Thyroid gland (tissue), 4 donors: ENCODE measurements around the gene CDH4. TPM values are rescaled to one million over a fixed set of nuclear protein-coding genes. Genes with fewer than 3 reads are reported as not detected.

Source experiments
- DNase-seq, 2 donors: peaks; one replicate each; pipeline ENCODE4 v3.0.0-alpha.2; 2019
- H3K27ac ChIP-seq, 3 donors: fragments of 200-600 bp; sonication (generic); 1 replicate in 2 of 3; 2 replicates in 1 of 3; pipeline ENCODE4 v1.5.1; 2016 to 2019; ENCODE audit warnings: mild to moderate bottlenecking in 1 of 3, moderate library complexity in 1 of 3
- H3K27me3 ChIP-seq: fragments of 200-600 bp; sonication (generic); one replicate; pipeline ENCODE4 v1.5.1; 2019
- H3K36me3 ChIP-seq, 2 donors: fragments of 200-600 bp; sonication (generic); one replicate each; pipeline ENCODE4 v1.5.1; 2016 to 2019
- H3K4me1 ChIP-seq, 2 donors: fragments of 200-600 bp; sonication (generic); one replicate each; pipeline ENCODE4 v1.5.1; 2017 to 2019
- H3K4me3 ChIP-seq, 3 donors: fragments of 200-600 bp; sonication (generic); replicated peaks in 1 of 3; 1 replicate in 2 of 3; 2 replicates in 1 of 3; pipeline ENCODE4 v1.5.1; 2016; ENCODE audit warnings: mild to moderate bottlenecking in 1 of 3
- H3K9me3 ChIP-seq: fragments of 200-600 bp; sonication (generic); one replicate; pipeline ENCODE4 v1.5.1; 2017
- POLR2A ChIP-seq, 2 donors: fragments of 450-650 bp; IDR thresholded peaks; one replicate each; pipeline ENCODE4 v1.6.1; 2017; ENCODE audit warnings: antibody characterized with exemption in 2 of 2, mild to moderate bottlenecking in 2 of 2, moderate library complexity in 1 of 2
- WGBS, 2 donors: methylation state at CpG; one replicate each; pipeline ENCODE4 v1.1.5; 2017; 5-methylcytosine and 5-hydroxymethylcytosine counted together
- intact Hi-C: fragments of 100-400 bp; cut with DNase I; formaldehyde crosslinking; loops from one replicate; pipeline ENCODE4 v1.15.1; 2023
- total RNA-seq, 4 donors: library from RNA; depleted of rRNA; stranded (reverse); fragments of >200 nt; gene quantifications; one replicate each; pipeline ENCODE4 v1.2.3, GENCODE V29; 2016
- TF ChIP-seq, protein P1 (sequence below), 6 experiments: fragments of 200-600 bp in 3 of 6; fragments of 450-650 bp in 3 of 6; sonication (generic) in 3 of 6; IDR thresholded peaks; one replicate each; pipeline ENCODE4 v1.5.1; 2016 to 2019; ENCODE audit warnings: antibody characterized with exemption in 6 of 6, mild to moderate bottlenecking in 2 of 6, inconsistent platforms in 1 of 6, moderate library complexity in 1 of 6

CDH4 gene
- total RNA-seq, 4 donors from 2014 or later = 0.22 to 0.29 (median 0.29) TPM; not detected in 1

DNA sequence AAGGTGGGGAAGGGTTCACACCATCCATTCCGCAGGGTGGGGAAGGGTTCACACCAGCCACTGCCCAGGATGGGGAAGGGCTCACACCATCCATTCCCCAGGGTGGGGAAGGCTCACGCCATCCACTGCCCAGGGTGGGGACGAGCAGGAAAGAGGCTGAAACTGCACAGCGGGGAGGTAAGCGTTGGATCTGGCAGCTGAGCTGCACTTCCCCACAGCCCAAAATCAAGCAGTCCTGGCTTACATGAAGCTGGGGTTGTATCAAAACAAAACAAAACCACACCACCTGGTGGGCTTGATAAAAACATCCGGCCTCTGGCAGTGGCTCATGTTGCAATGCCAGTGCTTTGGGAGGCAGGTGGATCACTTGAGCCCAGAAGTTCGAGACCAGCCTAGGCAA, 545.1 kb downstream of the CDH4 start:
- no peaks in the 10 kb centered on the region for H3K4me1 ChIP-seq
- DNase-seq = no peak
- intact Hi-C loops = no loop called here
- no peak for TF ChIP-seq POLR2A (IDR thresholded peaks at IDR 0.05)
- TF ChIP-seq, protein P1, sequence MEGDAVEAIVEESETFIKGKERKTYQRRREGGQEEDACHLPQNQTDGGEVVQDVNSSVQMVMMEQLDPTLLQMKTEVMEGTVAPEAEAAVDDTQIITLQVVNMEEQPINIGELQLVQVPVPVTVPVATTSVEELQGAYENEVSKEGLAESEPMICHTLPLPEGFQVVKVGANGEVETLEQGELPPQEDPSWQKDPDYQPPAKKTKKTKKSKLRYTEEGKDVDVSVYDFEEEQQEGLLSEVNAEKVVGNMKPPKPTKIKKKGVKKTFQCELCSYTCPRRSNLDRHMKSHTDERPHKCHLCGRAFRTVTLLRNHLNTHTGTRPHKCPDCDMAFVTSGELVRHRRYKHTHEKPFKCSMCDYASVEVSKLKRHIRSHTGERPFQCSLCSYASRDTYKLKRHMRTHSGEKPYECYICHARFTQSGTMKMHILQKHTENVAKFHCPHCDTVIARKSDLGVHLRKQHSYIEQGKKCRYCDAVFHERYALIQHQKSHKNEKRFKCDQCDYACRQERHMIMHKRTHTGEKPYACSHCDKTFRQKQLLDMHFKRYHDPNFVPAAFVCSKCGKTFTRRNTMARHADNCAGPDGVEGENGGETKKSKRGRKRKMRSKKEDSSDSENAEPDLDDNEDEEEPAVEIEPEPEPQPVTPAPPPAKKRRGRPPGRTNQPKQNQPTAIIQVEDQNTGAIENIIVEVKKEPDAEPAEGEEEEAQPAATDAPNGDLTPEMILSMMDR (IDR thresholded peaks at IDR 0.05) = no peak
- WGBS, 2 donors = 66 to 70% methylated on average over 7 of the region's 7 CpGs
- no peak overlapping the region for H3K27ac ChIP-seq
- H3K27me3 ChIP-seq = peaks cover 3% of the 10 kb centered on the region
- no peaks in the 10 kb centered on the region for H3K9me3 ChIP-seq
- H3K4me3 ChIP-seq = no peak overlapping the region
- H3K36me3 ChIP-seq = no peaks in the 10 kb centered on the region

DNA sequence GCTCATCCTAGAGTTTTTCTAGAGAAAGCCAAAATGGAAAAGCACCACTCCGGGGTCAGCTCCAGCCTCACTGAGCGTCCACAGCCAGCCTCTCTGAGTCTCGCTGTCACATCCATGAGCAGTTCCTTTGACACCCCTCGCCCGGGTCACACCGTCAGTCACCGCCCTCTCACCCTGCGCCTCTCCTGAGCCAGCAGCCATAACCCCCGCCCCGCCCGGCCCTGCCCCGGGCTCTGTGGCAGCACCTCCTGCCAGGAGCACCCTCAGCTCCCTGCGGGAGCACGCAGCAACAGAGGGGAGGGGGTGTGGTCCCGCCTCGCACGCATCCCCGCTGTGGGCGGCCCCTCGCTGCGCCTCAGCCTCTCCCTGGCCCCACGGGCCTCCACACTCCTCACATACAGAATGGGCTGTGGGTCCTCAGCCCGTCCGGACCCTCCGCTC, 545.9 kb downstream of the CDH4 start:
- TF ChIP-seq POLR2A (IDR thresholded peaks at IDR 0.05) = no peak
- TF ChIP-seq, protein P1 (IDR thresholded peaks at IDR 0.05) = no peak
- Histone ChIP-seq H3K36me3 (no peaks in the 10 kb centered on the region), H3K27me3 (peaks cover 3% of the 10 kb centered on the region), H3K4me3 (no peak overlapping the region), H3K27ac (no peak overlapping the region), H3K4me1 (no peaks in the 10 kb centered on the region), H3K9me3 (no peaks in the 10 kb centered on the region)
- no peak for DNase-seq
- WGBS, 2 donors = 90 to 92% methylated on average over 5 to 16 of the region's 25 CpGs
- intact Hi-C loops = no loop called here

DNA sequence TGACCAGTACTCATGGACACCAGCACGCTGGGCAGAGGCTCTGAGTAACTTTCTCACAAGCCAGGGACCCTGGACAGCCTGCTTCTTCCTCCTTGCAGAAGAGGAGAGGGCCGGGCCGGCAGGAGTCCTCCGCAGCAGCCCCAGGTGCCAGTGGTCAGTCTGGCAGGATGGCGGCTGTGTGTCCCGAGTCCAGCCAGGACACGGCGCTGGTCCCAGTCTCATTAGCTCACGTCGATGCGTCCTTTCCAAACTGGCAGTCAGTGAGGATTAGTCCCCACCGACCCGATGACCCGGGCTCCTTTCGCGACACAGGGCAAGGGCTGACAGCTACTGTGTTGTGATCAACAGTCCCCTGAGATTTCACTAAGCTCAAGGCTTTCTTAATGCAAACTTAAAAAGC, 546.6 kb downstream of the CDH4 start:
- TF ChIP-seq POLR2A (IDR thresholded peaks at IDR 0.05) = no peak
- peaks cover 0 to 4% of the 10 kb centered on the region in 2 donors for H3K4me1 ChIP-seq
- intact Hi-C loops = no loop called here
- H3K27me3 ChIP-seq = peaks cover 3% of the 10 kb centered on the region
- no peak overlapping the region for H3K27ac ChIP-seq
- no peak for DNase-seq
- no peaks in the 10 kb centered on the region for H3K36me3 ChIP-seq
- no peaks in the 10 kb centered on the region for H3K9me3 ChIP-seq
- 83 to 90% methylated on average over 5 to 15 of the region's 16 CpGs for WGBS, 2 donors
- H3K4me3 ChIP-seq = no peak overlapping the region

DNA sequence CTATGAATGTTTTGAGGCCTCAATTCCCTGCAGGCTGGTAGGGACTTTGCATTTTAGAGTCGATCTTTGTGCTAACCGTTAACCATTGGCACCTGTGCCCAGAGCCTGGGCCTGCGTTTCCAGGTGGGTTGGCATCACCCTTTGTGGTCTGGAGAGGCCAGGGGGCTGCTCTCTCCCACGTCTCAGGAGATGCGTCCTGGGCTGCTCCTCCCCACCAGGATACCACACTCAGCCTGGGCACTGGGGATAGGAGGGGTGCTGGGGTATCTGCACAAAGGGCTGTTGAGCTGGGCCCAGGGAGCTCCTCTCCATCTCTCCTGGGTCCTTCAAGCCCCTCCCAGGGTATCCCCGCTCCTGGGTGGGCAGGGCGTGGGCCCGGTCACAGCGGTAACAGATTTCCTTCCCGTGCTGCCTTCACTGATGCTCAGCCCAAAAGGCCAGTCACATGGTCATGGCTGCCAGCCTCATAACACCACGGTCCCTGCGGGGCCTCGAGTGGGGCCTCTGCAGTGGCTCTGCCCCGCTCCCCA, 547.4 kb downstream of the CDH4 start:
- Histone ChIP-seq H3K4me1 (peaks cover 0 to 4% of the 10 kb centered on the region in 2 donors), H3K4me3 (no peak overlapping the region), H3K9me3 (no peaks in the 10 kb centered on the region), H3K36me3 (no peaks in the 10 kb centered on the region), H3K27me3 (peaks cover 3% of the 10 kb centered on the region), H3K27ac (no peak overlapping the region)
- WGBS, 2 donors = 82 to 87% methylated on average over 12 to 14 of the region's 14 CpGs
- TF ChIP-seq, protein P1 (IDR thresholded peaks at IDR 0.05) = no peak
- TF ChIP-seq POLR2A (IDR thresholded peaks at IDR 0.05) = no peak
- DNase-seq = no peak
- intact Hi-C loops = no loop called here

DNA sequence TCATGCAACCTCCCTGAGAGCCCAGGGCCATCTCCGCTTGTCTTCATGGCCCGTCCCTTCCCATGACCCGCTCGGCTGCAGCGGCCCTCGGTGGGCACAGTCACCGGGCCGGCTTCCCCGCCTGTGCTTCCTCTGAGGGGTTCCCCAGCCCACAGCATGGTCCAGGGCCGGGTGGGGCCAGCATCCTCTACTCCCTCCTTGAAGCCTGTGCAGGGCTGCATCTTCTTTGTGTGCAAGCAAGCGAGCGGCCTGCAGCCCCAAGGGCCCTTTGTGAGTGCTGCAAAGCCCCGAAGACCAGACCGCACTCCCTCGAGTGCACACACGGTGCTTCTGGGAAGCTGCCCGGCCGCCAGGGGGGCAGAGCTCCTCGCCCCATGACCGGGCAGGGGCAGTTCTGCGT, 547.9 kb downstream of the CDH4 start:
- Histone ChIP-seq H3K4me3 (no peak overlapping the region), H3K4me1 (peaks cover 0 to 4% of the 10 kb centered on the region in 2 donors), H3K27ac (no peak overlapping the region), H3K9me3 (no peaks in the 10 kb centered on the region), H3K27me3 (peaks cover 3% of the 10 kb centered on the region), H3K36me3 (no peaks in the 10 kb centered on the region)
- 72 to 80% methylated on average over 11 to 20 of the region's 21 CpGs for WGBS, 2 donors
- TF ChIP-seq, protein P1 (IDR thresholded peaks at IDR 0.05) = no peak
- TF ChIP-seq POLR2A (IDR thresholded peaks at IDR 0.05) = no peak
- DNase-seq = no peak
- intact Hi-C loops = no loop called here
